Ureter (tissue), 1 donor: Measurements from ENCODE around the gene MCRIP1. TPM values are rescaled to one million over a fixed set of nuclear protein-coding genes. Genes with fewer than 3 reads are reported as not detected.
A peak's percentile ranks its signal among the peaks of the same experiment; 100 is the strongest.

Source experiments
- DNase-seq: peaks from one replicate; pipeline ENCODE4 v3.0.0-alpha.2; 2020; ENCODE audit warnings: low spot score
- total RNA-seq: library from RNA; stranded (reverse); gene quantifications from one replicate; pipeline ENCODE4 v1.2.4, GENCODE V29; 2023
- donor health status: DM: yes; HTN: yes; CAD: no.

Gene MCRIP1, protein sequence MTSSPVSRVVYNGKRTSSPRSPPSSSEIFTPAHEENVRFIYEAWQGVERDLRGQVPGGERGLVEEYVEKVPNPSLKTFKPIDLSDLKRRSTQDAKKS
- 73.6 TPM for total RNA-seq

DNA sequence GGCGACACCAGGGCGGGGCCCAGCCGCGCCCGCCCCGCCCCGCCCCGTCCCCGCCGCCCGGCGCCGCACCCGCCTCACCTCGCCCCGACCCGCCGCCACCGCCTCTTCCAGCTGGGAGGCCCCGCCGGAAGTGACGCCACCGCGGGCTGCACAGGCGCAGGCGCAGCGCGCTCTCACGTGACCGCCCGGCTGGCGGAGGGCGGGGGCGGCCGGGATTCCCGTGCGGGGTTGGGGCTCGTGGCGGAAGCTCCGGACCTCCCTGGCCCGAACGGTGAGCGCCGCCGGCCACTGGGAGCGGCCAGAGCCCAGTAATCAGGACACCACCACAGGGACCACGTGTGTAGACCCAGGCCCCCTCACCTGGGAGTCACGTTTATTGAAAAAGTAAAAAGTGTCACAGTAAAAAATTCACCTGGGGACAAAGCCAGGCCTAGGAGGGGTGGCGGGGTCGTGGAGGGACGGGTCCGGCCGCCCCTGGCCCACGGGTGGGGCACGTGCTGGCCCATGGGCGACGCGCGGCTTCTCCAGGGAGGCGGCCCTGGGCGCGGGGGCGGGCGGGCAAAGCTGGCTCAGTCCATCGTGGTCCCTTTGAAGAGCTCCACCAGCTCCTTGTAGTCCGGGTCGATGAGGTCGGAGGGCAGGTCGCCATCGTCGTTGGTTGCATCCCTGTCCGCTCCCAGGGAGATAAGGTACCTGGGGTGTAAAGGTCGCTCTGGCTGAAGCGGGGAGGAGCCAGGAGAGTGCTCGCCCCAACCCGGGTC lies at the start of gene MCRIP1:
Gene MCRIP1 (minus strand): TSS at position 132 of the 761 bp plus-strand sequence. CDS start 8,785 bp downstream, outside the sequence.
- peak; percentile 95 for DNase-seq

DNA sequence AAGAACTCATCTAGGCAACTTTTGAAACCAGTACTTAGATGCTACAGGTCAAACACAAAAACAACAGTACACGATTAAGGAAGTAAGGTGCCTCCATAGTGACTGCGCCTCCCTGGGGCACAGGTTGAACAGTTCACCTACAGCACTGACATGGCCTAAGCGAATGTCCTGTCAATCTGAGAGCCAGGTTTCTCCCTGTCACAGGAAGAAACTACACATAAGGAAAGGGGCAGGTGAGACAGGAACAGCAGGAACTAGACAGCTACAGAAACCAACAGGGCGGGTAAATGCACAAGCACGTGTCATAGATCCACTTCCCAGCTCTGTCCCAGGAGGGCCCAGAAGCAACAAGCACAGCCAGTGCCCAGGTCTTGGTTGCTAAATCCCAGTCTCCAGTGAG lies 46.0 kb upstream of the MCRIP1 start:
- DNase-seq, result no peak

- DNase-seq, result no peak
Measured at GRCh38 chr17:81878294-81878693, 45.2 kb upstream of the MCRIP1 start.

DNA sequence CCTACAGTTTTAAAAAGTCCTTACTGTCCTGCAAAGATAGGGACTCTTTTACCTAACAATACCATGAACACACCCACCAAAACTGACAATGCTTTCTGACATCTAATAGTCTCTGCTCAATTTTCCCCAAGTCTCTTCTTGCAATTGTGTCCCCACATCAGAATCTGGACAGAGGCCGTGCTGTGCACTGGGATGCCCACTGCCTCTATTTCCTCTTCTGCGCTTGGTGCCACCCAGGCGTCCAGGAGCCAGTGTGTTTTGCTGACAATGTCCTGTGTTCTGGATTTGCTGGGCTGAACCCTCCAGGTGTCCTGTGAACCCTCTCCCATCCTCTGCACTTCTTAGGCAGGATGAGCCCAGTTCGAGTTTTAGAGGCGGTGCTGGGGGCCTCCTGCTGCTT lies 44.5 kb upstream of the MCRIP1 start:
- DNase-seq, result no peak

DNA sequence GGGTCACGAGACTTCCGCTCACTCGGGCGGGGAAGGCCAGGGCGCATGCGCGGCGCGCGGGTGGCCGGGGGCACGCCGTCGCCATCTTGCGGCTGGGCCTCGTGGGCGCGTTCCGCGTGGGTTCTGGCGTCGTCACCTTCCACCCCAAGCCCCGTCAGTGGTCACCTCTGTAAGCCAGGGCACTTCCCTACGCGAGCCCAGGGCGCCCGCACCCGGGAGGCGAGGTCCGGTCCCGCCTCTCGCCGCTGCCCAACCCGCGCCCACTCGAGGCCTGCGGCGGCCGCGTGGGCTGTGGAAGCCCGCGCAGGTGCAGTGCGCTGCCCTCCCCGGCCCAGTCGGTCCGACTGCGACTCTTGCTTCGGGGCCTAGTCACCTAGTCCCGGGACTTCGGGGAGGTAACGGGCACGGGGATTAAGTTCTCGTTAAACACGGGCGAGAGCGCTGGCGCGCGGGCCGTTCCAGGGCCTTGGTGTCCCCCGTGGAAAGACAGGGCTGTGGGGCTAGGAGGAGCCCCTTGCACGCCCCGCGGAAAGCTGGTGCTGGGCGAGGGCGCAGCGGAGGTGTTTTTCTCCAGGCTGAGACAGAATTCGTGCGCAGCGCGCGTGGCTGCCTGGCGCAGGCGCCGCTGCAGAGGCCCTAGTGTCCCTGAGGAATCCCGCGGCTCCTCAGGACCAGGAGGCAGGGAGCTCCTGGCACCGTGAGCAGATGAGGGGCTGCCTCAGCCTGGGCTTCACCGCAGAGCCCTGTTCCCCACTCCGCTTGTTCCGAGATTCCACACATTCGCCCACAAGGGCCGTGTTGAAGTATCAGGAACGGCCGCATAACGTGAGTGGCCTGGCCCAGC lies 38.5 kb upstream of the MCRIP1 start:
- DNase-seq, result peak; percentile 96

DNA sequence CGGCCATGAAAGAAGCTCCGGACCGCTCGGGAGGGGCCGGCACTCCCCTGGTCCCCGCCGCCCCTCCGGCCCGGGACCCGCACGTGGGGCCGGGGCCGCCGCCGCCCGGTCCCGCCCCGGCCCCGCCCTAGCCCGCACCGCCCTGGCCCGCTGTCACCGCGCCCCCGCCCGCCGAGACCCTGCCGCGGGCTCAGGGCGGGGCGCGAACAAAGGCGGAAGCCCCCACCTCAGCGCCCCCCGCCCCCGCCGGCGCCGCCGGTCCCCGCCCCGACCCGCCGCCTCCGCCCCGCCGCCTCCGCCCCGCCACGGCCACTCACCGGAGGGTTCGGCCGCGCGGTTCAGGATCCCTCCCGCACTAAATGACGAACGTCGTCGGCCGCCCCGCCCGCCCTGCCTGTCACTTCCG lies 37.9 kb upstream of the MCRIP1 start, which contains the start of gene ARHGDIA:
Gene ARHGDIA (minus strand): TSS at position 357 of the 406 bp plus-strand sequence. CDS start 1,407 bp downstream, outside the sequence.
- no peak for DNase-seq

- DNase-seq, result no peak
Measured at GRCh38 chr17:81870131-81870980, 37.3 kb upstream of the MCRIP1 start.

- no peak for DNase-seq
Measured at GRCh38 chr17:81869221-81870130, 36.4 kb upstream of the MCRIP1 start.

- no peak for DNase-seq
Measured at GRCh38 chr17:81868674-81869220, 35.7 kb upstream of the MCRIP1 start.

DNA sequence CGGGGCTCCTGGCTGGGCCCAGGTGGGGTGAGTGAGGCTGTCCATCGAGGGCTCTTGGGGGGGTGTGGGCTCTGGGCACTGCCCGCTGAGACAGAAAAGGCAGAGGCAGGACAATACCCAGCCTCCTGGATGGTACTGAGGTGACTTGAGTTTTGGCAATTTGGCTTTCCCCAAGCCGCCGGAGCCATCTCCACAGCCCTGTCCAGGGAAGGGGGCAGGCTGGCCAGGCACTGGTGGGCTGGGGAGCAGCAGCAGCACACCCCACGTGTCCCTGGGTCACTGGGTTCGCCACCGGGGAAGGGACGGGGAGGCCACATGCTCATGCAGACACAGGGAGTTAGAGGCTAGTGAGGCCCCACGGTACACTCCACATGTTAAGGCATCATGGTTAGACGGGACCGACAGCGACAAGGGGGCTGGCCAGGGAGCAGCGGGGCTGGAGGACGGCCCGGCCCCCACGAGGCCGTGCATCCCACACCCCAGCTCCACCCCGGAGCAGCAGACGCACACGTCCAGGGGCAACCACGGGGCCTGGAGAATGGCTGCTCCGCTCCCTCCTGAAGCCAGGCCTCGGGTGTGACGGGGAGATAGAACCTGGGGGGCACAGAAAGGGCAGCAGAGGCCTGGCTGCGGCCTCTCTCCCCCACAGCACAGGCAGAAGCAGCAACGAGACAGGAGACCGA lies 35.0 kb upstream of the MCRIP1 start:
- no peak for DNase-seq

GRCh38 chr17:81867170-81867990 lies 34.3 kb upstream of the MCRIP1 start:
- no peak for DNase-seq

- no peak for DNase-seq
Measured at GRCh38 chr17:81866440-81867169, 33.5 kb upstream of the MCRIP1 start.

GRCh38 chr17:81865733-81866439 lies 32.8 kb upstream of the MCRIP1 start:
- DNase-seq, result no peak

DNA sequence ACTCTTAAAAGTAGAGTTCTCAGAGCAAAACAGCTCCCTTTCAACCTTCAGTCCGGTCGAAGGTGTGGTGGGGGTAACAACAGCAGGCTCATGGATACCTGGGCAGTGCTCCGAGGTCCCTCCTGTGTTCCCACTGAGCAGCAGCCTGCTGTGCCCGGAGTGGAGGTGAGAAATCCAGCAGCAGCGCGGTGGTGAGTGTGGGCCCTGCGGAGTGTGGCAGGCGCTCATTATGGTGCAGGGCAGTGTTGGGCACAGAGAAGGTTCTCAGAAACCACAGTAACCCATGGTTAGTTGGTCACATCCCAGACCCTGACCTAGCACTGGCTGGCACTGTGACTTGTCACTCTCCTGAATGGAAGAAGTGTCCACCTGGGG lies 32.3 kb upstream of the MCRIP1 start:
- no peak for DNase-seq

GRCh38 chr17:81863833-81864768 lies 31.0 kb upstream of the MCRIP1 start:
- no peak for DNase-seq

- DNase-seq, result no peak
Measured at GRCh38 chr17:81863123-81863675, 30.1 kb upstream of the MCRIP1 start.
